GM19438 (cell line): Measurements from ENCODE around the gene KLHL29.

Source experiments
- ATAC-seq: cut with Tn5 transposase; IDR thresholded peaks from one replicate; pipeline ENCODE4 v1.9.1; 2021; ENCODE audit warnings: low read depth; ENCODE audit not compliant: unreplicated experiment

KLHL29 gene

DNA sequence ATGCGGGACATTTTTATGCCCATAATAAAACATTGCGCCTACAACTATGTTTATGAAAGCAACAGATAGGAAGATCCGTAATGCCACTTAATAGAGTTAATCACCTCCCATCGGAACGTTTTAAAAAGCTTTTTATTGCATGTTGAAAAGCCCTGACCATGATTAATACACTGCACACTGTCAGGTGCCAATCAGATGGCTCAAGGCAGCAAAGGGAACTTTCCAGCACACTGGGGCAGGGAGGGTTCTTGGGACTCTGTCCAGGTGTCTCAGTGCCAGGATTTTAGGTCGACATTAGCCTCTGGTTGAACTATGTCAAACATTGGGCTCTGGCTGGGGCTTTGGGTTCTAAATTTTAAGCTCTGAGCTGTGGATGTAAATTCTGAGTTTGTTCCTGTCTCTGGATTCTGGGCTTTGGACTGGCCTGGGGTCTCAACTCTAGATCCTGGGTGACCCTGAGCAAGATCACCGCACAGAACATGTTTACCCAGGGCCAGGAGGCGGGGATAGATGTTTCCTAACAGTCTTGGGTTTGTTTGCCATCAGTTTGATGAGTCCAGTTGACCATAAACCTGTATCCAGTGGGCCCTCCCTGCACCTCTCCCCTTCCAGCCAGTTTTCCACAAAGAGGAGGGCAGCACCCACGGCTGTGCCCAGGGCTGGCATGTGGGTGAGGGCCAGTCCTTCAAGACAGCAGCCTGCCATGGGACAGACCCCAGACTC lies 279.2 kb downstream of the KLHL29 start:
- no peak for ATAC-seq

DNA sequence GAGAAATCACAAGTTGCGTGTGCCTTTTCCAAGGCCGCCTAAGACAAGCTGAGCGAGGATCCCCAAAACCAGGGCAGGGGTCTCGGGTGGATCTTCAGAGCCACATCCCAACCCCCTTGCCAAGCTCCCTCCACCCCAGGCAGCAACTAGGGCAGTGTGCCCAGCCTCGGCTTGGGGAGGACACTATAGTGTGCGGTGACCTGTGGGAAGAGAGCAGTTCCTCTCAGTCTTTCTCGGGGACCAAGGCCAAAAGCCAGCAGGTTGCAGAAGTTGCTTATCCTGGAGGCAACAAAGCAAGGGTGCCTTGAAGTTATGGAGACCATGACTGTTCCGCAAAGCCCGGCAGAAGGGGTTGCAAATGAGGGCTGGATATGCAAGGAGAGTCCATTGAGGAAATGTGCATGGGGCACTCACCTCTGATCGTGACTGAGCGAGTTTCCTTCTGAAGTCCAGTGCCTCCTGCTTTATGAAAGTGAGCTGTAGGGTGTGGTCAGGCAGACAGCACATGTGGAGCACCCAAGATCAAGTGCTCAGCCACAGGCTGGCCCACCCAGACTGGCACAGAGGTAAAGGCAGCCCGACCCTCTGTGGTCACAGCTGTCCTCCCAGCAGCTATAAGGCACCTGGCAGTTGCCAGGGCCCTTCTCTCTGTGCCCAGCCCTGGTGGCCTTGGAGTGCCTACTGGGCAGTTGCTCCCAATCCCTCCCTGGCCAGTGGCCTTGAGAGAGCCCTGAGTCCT lies 281.4 kb downstream of the KLHL29 start:
- no peak for ATAC-seq

GRCh38 chr2:23666980-23667357 lies 282.0 kb downstream of the KLHL29 start:
- ATAC-seq: no peak

DNA sequence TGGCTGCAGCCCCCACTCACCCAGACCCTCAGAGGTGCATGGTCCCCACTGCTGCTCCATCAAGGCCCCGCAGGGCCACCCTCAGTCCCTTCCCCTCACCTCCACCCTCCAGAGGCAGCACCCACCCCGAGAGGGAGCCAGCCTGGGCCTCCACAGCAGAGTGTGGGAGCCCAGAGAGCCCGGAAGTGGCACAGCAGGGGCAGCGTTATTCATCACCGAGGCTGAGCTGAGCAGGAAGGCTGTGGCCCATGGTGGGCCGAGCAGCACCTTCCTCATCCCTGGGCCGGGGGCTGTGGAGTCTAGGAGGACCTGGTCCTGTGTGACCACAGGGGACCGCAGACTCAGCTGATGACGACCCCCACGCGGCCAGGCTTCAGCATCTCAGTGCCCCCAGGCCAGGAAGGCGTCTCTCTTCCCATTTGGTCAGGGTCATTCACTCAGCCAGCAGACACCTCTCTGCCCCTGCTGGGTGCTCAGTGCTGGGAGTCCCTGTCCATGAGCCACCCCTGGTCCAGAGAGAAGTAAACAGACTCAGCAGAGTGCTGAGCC lies 283.9 kb downstream of the KLHL29 start:
- no peak for ATAC-seq

- ATAC-seq: no peak
Measured at GRCh38 chr2:23669413-23670244, 284.6 kb downstream of the KLHL29 start.

GRCh38 chr2:23670245-23670592 lies 285.2 kb downstream of the KLHL29 start:
- ATAC-seq: no peak

- no peak for ATAC-seq
Measured at GRCh38 chr2:23673082-23673481, 288.1 kb downstream of the KLHL29 start.

- no peak for ATAC-seq
Measured at GRCh38 chr2:23673830-23674679, 289.1 kb downstream of the KLHL29 start.

- no peak for ATAC-seq
Measured at GRCh38 chr2:23675506-23675905, 290.5 kb downstream of the KLHL29 start.

- ATAC-seq: no peak
Measured at GRCh38 chr2:23677836-23678235, 292.9 kb downstream of the KLHL29 start.

DNA sequence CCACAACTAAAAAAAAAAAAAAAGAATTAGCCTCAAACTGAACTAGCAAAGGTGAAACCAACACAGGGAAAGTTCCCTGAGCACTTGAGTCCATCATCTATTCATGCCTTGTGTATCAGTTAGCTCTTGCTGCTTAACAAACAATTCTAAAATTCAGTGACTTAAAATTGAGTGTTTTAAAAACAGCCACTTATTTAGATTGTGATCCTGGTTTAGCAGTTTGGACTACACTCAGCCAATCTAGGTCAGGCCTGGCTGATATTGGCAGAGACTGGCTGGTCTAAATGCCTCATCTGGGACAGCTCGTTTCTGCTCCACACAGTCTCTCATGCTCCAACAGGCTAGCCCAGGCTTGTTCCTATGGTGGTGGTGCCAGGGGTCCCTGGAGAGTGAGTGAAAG lies 294.1 kb downstream of the KLHL29 start:
- no peak for ATAC-seq

DNA sequence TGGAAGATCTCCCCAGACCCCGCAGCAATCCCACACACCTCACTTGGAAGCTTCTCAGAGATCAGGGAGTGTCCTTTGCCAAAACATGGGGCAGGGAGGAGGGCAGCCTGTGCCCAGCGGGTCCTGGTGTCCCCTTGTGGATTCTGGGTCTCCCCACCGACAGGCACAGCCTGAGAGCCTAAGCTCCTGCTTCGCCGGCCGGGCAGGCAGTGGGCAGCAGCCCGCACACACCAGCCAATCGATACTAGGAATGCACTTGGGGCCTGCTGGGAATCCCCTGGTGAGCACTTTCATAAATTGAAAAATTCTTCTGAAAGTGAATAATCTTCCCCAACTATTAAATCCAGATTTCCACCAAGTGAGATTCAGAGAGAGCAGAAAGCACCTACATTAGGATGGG lies 296.0 kb downstream of the KLHL29 start:
- ATAC-seq: no peak

- ATAC-seq: no peak
Measured at GRCh38 chr2:23681356-23682140, 296.6 kb downstream of the KLHL29 start.

- ATAC-seq: no peak
Measured at GRCh38 chr2:23682481-23682880, 297.5 kb downstream of the KLHL29 start.

DNA sequence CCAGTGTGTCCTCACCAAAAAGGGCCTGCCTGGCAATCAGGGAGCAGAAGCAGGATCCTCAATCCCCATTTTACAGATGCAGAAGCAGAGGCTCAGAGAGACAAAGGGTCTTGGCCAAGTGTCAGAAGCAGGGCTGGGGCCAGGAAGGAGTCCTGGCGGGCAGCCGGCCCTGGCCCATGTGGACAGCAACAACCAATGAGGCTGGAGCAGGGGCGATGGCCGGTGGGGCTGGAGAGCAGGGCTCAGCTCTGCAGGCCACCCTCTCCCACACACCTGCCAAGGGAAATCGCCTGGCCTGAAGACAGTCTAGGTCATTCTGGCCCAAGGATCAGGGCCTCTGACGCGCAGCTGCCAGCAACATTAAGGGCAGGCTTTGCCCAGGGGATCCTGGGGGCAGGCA lies 298.0 kb downstream of the KLHL29 start:
- no peak for ATAC-seq

- ATAC-seq: no peak
Measured at GRCh38 chr2:23684395-23685176, 299.6 kb downstream of the KLHL29 start.

GRCh38 chr2:23685181-23685580 lies 300.2 kb downstream of the KLHL29 start:
- ATAC-seq: no peak

- ATAC-seq: no peak
Measured at GRCh38 chr2:23685706-23686105, 300.7 kb downstream of the KLHL29 start.
